ENCODE data around the gene RAB9A.

DNA sequence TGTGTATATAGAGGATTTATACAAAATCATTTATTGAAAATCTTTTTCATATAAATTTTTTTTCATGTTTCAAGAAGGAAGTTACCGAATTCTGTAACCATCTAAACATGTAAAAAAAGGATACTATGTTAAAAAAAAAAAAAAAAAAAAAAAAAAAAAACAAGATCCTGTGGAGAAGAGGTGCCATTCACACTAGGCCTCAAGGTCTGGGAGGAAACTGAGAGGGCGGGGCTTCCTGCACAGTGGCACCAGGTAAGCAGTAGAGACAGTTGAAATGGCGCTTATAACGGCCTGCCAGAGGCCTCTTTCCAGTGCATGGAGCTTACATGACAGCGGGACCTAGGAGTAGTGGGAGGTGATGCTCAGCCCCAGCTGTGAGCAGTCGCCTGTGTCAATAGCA is 28.0 kb downstream of the RAB9A start:
- TF ChIP-seq EP300 (IDR thresholded peaks at IDR 0.05; ENCODE audit: low read length): no peak
- TF ChIP-seq ESRRA (IDR thresholded peaks at IDR 0.05; ENCODE audit: borderline replicate concordance, low read depth): no peak
- no peak for TF ChIP-seq HDAC2 (IDR thresholded peaks at IDR 0.05)
- TF ChIP-seq HIVEP1 (CRISPR knock-in tag; IDR thresholded peaks at IDR 0.05): no peak
- no peak for TF ChIP-seq NFXL1 (CRISPR knock-in tag; IDR thresholded peaks at IDR 0.05)
- TF ChIP-seq, protein P1, sequence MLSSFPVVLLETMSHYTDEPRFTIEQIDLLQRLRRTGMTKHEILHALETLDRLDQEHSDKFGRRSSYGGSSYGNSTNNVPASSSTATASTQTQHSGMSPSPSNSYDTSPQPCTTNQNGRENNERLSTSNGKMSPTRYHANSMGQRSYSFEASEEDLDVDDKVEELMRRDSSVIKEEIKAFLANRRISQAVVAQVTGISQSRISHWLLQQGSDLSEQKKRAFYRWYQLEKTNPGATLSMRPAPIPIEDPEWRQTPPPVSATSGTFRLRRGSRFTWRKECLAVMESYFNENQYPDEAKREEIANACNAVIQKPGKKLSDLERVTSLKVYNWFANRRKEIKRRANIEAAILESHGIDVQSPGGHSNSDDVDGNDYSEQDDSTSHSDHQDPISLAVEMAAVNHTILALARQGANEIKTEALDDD (IDR thresholded peaks at IDR 0.05): no peak
- no peak for TF ChIP-seq SRF (CRISPR knock-in tag; IDR thresholded peaks at IDR 0.05)
- no peak for TF ChIP-seq EZH2 (IDR thresholded peaks at IDR 0.05; ENCODE audit: borderline replicate concordance, low read depth, low read length)
- TF ChIP-seq, protein P2, sequence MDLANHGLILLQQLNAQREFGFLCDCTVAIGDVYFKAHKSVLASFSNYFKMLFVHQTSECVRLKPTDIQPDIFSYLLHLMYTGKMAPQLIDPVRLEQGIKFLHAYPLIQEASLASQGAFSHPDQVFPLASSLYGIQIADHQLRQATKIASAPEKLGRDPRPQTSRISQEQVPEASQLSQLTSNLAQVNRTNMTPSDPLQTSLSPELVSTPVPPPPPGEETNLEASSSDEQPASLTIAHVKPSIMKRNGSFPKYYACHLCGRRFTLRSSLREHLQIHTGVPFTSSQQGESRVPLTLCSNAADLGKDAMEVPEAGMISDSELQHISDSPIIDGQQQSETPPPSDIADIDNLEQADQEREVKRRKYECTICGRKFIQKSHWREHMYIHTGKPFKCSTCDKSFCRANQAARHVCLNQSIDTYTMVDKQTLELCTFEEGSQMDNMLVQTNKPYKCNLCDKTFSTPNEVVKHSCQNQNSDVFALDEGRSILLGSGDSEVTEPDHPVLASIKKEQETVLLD (IDR thresholded peaks at IDR 0.05): no peak
